HG03521 (cell line): ENCODE measurements around the gene SBNO2.

Experiments used
- ATAC-seq: cut with Tn5 transposase; IDR thresholded peaks from one replicate; pipeline ENCODE4 v1.9.1; 2021; ENCODE audit warnings: mild to moderate bottlenecking, moderate library complexity; ENCODE audit not compliant: unreplicated experiment

The SBNO2 gene

DNA sequence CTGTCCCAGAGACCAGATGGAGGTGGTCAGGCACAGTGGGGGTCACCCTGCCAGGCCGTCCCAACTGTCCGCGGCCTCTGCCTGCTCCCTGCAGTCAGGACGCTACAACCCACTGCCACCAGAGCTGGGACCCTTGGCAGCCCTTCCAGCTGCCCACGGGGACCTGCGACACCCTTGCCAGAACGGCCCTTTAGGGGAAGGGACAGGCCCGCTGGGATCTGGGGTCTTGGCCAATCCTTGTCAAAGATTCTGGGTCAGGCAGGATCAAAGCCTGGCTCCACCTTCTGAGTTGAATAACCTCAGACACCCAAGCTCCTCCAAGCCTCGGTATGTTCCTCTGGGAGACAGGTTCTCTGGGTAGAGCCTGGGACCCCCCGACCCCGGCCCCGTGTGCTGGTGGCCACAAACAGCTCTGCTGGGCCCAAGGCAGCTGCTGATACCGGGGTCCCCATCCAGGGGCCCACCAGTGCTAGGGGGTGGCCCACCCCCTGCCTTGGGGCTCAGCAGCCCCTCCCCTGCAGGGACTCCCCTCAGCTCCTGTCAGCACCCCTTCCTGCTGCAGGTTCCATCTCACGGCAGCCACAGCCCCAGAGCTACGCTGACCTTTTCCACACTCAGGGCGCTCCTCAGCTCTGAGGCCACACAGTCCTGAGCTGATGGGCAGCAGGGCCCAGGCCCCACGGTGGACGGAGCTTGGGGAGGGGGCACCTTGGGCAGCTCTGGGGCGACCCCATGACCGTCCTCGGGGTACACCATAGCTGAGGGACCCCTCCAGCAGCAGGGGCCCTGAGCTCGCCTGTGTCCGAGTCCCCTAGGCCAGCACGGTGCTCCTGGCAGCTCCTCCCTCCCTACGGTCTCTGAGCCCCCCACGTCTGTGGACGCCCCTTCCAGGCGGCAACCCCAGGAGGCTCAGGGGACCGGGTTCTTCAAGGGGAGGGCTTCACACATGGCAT lies 18.4 kb downstream of the SBNO2 start:
- no peak for ATAC-seq

DNA sequence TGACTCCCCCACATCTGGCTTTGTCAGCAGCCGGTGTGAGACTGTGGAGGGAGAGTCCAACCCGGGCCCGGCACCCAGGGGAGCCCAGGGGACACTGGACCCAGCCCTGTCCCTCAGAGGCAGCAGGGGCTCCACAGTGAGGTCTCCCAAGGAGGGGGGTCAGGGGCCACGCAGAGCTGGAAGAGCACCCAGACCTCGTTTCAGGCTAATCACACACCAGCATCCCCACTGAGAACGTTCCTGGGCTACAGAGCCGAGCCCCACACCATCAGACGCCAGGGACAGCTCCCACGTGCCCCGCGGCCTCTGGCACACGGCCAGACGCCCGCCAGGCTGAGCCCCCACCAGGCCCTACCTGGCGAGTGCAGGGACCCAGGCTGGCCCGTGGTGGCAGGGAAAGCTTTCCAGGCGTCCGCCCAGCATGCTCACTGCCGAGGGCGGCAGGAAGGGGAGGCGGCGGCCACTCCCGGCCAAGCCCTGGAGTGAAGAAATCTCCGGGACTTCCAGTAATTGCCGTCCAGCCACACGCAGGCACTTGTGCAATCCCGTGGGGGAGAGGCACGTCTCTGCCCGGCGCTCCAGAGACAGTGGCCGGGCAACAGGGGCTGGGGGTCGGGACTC lies 19.2 kb downstream of the SBNO2 start:
- ATAC-seq: no peak

DNA sequence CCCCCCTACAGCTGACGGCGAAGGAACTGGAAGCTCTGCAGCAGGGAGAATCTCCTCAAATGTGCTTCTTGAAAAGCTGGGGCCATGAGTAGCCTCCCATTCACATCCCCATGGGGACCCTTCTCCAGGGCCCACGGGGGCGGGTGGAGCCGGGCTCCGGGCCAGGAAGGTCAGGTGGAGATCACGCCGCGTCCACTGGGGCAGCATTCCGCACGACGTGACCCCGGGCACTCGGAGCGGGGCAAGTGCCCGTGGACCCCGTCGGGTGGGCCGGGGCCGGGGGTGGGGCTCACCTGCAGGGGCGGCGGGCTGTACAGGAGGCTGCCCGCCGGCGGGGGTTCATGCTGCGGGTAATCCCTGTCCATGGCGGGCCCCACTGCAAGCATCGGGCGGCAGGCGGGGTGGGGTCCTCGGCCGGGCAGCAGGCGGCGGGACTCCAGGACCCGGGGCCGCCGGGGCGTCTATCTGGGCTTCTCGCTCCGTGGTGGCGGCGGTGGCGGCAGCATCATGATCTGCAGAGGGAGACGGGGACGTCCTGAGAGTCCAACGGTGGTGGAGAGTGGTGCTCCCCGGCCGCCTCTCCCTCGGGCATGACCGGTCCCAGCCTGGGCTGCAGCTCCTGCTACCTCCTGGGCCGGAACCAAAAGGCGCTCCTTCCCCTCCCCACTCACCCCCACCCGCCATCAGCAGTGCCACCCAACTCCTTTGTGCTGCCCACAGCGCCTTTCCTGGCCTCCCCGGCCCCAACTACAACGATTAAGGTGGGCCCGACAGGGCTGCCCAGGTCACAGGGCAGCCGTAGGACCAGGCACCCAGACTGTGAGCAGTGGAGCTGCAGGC lies 20.0 kb downstream of the SBNO2 start:
- no peak for ATAC-seq

DNA sequence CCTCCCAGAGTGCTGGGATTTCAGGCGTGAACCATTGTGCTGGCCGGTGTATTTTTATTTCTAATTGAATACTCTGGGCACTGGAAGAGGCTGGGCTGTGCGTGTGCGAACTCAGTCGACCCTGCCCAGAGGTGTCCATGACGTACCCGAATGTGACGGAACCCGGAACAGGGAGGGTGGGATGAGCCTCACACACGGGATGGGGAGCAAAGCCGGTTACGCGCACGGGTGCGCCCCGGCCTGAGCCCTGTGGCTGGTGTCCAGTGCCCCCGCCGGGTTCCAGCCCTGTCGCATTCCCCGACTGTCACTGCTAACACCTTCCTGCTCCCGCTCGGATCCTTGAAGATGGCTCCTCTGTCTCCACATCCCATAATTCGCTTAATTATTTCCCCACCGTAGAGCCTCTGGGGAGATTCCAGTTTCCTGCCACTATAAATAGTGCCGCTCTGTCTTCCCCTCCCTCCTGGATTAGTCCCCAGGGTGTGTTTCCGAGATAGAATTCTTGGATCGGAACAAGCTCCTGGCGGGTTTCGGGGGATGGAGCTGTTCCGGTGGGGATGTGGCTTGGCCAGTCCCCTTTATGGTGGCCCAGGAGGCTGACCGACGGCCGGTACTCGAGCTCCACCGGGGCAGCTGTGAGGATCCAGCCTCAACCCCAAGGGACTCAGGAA lies 22.0 kb downstream of the SBNO2 start:
- ATAC-seq: no peak

DNA sequence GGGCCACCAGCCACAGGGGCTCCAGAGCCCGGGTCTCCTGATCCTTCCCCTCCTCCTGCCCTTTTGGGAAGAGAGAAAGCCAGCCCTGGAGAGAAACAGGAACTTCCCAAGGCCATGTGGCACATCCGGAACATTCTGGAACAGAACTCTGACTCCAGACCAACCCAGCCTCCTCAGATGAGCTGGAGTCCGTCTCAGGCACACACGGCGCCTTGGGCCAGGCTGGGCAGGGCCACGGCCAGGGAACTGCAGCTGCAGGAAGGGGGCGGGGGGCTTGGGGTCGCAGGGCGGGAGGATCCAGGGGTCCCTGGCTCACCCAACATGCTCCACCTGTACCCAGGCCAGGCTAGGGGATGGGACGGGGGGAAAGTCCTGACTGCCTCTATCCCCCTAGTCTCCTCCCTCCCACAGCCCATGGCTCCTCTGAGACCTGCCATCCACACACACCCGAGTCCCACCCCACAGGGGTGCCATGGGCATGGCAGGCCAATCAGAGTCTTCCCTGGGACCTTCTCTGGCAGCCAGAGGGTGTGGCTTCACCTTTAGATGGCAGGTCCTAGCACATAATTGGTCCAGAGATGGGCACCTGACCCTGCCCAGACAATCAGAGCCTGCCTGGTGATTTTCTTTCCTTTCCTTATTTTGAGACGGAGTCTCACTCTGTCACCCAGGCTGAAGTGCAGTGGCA lies 22.9 kb downstream of the SBNO2 start:
- ATAC-seq: no peak

DNA sequence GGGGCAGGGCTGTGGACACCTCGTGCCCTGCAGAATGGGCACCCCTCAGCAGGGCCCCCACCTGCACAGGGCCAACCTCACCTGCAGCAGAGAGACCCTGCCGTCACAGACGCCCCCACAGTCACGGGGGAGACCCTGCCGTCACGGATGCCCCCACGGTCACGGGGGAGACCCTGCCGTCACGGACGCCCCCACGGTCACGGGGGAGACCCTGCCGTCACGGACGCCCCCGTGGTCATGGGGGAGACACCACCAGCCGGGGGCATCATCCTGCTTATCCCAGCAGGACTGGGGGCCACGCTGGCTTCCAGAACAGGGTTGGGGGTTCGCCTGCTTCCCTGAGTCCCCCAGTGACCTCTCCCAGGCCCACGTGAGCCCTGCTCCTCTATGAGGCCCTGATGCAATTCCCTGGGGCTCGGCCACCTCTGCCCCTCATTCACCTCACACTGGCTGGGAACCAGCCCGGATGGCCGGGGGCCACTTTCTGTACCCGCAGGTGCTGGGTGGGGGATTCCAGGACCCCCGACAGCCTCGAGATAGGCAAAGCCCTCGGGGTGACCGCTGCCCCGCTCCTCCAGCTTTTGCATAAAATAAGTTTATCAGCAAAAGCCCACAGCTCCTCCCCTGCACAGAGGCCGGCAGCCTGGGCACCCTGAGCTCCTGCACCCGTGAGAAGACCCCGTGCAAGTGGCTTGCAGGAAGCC lies 23.6 kb downstream of the SBNO2 start:
- ATAC-seq: no peak

DNA sequence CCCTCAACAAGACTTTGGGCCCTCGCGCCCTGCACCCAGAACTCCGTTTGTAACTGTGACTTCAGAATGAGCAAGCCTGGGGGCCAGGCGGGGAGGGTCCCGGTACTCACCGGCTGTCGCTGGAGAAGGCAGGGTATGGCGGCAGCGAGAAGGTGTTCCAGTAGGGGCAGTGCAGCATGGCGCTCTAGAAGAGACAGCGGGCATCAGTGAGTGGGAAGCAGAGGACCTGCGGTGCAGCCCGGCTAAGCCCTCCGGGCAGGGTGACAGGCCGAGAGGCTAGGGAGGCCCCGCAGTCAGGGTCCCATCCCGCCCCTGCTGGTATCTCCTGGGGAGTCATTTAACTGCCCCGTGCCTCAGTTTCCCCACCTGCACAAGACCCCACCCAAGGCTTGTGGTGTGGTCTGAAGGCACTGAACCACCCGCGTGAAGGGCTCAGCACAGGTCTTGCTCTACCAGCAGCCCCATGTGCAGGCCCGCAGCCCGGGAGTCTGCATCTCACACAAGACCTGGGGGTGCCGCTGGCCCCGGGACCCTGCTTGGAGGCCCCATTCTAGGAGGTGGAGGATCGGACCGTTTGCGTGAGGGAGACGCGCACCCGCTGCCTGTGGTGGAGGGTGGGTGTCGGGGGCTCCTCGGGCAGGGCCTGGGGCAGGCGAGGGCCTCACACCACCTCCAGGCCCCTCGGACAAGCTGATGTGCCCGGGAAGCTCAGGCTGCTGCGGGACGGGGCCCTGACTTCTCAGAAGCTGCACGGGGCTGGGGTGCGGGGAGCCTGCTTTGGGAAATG lies 24.6 kb downstream of the SBNO2 start:
- no peak for ATAC-seq

DNA sequence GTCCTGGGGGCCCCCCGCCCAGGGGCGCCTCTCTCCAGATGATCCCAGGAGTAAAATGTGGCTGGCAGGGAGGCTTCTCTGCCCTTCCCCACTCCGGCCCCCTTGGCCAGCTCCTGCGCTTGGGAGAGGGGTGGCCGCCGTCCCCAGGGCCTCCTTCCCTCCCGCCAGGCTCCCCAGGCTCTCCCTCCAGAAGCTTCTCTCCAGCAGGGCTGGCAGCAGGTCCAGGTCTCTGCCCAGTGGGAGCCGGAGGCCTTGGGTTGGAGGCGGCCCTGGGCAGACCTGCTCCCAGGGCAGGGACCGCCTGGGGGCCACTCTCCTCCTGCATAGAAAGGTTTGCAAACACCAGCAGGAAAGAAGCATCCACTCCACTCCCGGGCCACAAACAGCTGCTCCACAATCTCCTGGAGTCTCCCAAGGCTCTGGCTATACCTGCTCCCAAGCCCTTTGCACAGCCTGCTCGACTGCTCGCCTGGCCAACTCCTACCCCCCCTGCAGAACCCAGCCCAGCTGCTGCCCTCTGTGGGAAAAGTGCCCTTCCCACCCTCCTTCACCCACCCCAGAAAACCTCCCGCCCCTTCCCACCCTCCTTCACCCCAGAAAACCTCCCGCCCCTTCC lies 26.0 kb downstream of the SBNO2 start:
- ATAC-seq: no peak

DNA sequence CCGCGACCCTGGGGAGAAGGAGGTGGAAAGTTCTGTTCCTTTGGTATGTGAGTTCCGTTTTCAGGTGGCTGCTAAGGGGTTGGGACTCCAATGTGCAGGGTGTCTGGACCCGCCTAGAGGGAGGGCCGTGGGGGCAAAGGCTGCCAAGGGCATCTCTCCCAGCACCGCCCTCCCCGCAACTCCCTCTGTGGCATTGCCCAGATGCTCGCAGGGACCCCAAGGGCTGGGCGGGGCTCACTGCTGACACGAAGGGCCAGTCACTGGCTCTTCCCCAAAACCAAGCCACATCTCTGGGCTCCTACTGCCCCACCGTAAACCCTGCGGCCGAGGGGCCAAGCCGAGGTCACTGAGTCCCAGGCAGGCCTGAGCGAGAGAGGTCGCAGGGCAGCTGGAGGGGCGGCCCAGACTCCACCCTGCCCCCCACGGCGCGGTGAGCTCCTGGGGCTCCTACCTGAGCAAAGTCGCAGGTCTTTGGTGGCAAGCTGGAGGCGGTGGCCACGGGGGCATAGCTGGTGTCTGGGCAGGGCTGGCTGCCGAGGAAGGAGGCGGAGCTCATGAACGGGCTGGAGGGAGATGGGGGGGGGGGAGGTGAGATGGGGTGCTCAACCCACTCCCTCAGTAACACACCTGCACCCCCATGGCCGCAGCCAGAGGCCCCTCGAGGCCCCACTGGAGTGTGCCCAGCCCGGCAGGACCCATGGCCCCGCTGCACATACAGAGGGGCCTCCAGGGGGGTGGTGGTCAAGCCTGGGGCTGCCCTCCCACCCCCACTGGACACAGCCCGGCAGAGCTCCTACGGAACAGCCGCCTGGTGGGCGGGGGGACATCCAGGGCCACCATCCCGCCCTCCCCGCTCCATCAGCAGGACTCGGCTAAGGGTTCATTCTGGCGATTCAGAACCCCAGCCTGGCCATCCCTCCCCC lies 26.9 kb downstream of the SBNO2 start:
- ATAC-seq: no peak

DNA sequence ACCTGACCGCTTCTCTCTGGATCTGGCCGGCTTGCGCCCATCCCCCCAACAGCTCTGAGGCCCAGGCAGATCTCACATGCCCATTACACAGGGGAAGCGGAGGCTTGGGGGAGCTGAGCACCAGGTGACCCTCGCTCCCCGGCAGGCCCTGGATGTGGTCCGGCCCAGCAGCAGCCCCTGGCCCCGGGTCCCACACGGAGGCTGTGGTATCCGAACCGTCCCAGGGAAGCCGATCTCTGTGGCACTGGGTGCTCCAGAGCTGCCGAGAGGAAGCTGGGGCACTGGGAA lies 27.7 kb downstream of the SBNO2 start:
- ATAC-seq: no peak

DNA sequence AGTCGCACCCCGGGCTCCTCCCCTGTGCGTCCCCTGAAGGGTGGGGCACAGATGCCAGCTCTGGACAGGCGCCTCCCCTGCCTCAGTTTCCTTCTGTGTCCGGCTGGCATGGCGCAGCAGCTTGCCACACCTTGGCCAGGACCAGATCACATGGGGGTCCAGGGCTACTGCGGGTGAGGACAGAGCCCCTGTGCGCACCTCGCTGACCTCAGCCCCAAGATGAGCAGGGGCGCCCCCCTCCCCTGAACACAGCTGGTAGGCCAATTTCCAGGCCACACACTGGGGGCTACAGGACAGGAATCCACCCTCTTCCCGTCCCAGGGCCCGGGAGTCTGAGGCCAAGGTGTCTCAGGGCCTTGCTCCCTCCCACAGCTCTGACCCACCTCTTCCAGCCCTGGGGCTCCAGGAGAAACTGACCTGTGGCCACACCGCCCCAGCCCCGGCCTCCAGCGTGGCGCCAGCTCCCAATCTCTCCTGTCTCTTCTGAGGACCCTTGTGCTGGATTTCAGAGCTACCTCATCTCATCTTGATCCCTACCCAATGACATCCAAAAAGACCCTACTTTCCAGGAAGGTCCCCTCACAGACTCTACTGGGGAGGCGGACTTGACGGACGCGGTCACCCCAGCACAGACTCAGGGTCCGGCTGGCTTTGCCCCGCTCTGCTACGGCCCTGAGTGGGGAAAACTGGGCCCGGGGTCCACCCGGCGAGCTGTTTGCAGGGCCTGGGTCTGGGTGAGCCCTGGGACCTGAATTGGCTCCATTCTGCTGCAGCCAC lies 28.2 kb downstream of the SBNO2 start:
- no peak for ATAC-seq

DNA sequence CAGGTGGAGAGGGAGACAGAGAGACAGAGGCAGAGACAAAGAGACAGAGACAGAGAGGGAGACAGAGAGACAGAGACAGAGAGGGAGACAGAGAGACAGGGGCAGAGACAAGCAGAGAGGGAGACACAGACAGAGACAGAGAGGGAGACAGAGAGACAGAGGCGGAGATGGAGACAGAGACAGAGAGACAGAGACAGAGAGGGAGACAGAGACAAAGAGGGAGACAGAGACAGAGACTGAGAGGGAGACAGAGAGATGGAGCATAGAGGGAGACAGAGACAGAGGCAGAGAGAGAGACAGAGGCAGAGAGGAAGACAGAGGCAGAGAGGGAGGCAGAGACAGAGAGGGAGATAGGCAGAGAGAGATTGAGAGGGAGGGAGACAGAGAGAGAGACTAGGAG lies 29.3 kb downstream of the SBNO2 start:
- no peak for ATAC-seq

DNA sequence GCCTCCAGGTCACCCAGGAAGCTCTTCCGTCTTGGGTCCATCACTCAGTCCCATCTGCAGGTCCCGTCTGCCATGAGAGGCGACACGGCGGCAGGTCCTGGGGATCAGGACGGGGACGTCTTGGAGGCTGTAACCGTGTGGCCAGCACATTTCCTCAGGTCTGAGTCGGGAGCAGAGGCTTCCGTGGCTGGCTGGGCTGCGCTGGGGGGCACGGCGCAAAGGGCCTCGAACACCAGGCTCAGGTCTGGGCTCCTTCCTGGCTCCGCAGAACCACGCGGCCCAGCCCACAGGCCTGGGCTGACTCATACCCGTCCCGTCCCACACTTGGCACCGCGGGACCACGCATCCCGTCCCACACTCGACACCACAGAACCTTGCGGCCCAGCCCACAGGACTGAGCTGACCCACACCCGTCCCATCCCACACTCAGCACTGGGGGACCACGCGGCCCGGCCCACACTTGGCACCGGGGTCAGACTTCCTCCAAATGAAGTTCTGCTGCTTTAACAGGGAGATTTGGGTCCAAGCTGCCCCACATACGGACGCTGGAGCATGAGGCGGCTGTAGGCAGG lies 30.2 kb downstream of the SBNO2 start:
- no peak for ATAC-seq

DNA sequence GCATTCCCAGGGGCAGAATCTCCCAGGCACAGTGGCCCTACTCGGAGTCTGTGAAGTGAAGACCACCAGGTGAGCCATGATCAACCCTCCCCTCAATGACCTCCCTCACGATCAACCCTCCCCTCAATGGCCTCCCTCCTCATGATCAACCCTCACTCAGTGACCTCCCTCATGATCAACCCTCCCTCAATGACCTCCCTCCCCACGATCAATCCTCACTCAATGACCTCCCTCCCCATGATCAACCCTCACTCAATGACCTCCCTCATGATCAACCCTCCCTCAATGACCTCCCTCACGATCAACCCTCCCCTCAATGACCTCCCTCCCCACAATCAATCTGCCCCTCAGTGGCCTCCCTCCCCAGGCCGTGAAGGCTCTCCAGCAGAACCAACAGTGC lies 32.1 kb downstream of the SBNO2 start:
- no peak for ATAC-seq

DNA sequence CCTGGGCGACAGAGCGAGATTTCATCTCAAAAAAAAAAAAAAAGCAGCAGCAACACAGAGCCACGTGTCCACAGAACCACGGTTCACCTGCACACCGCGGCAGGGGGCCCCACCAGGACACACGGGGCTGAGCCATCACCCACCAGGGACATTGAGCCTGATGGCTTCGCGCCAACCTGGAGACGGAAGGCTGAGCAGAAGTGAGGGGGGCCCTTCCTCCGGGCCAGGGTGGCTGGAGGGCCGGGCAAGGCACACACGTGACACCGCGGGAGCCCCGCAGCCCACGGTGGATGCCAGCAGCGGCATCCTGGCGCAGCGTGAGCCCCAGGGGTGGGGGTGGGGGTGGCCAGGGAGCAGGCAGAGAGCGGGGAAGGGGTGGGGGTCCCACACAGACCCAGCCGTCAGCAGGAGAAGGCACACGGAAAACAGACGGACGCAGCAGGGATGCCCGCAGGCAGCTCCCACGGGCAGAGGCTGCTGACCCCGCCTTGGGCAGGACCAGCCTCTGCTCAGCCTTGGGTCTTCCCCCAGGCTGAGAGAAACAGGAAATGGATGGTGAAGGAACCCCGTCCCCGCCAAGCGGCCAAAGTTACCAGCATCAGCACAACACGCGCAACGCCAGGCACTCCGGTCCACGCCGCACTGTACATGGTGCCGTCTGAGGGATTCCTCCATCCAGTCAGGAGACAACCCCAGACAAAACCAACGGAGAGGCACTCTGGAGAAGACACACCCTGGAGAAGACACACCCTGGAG lies 33.6 kb downstream of the SBNO2 start:
- ATAC-seq: no peak

DNA sequence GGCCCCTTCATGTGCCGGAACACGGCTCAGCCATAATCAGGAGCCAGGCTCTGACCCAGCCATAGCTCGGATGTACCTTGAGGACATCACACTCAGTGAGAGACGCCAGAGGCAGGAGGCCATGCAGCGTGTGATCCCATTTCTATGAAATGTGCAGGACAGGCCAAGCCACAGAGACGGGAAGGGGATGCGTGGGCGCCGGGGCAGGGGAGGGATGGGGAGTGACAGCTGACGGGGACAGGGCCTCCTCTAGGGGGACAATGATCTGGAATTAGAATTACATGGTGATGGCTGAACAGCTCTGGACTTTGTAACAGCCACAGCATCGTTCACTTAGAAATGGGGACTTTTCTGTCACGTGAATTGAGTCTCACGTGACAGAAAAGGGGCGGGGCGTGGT lies 34.9 kb downstream of the SBNO2 start:
- ATAC-seq: no peak
